GM12878 (cell line): ENCODE results near the gene RFC4.
"Not testable (repeated sequence)": the region's sequence is repeated elsewhere in the genome, so short reads cannot be mapped to it uniquely, and the experiment has no call there.

Experiments
- CBX5 ChIP-seq: sonication (generic); IDR thresholded peaks from 2 replicates; pipeline ENCODE4 v1.6.1; 2016; ENCODE audit warnings: low read depth, moderate library complexity, mild to moderate bottlenecking, inconsistent platforms
- CEBPB ChIP-seq, 2 experiments: fragments of 150-350 bp in 1 of 2; IDR thresholded peaks; 2 replicates each; pipeline ENCODE4 v1.6.1; 2012 to 2014; ENCODE audit warnings: low read depth in 2 of 2, low read length in 2 of 2, borderline replicate concordance in 1 of 2, inconsistent platforms in 1 of 2
- CTCF ChIP-seq, 3 experiments: IDR thresholded peaks in 2 of 3; conservative IDR thresholded peaks in 1 of 3; 2 replicates each; pipeline ENCODE4 v1.5.1; 2011; ENCODE audit warnings: low read depth in 3 of 3, low read length in 3 of 3, mild to moderate bottlenecking in 3 of 3, control low read depth in 2 of 3, moderate library complexity in 2 of 3, inconsistent platforms in 1 of 3, mixed read lengths in 1 of 3; ENCODE audit not compliant: control insufficient read depth in 2 of 3, insufficient read depth in 1 of 3; ENCODE audit errors: extremely low read depth in 1 of 3
- EP300 ChIP-seq, 2 experiments: fragments of 150-350 bp in 1 of 2; IDR thresholded peaks; 2 replicates each; pipeline ENCODE4 v1.6.1; 2011 to 2012; ENCODE audit warnings: low read depth in 2 of 2, low read length in 2 of 2, borderline replicate concordance in 1 of 2, improper control_type of control experiment in 1 of 2, inconsistent platforms in 1 of 2; ENCODE audit not compliant: control insufficient read depth in 1 of 2
- ETV6 ChIP-seq, 2 experiments: fragments of 450-650 bp in 1 of 2; IDR thresholded peaks in 1 of 2; conservative IDR thresholded peaks in 1 of 2; 2 replicates each; pipeline ENCODE4 v1.6.1; 2014; ENCODE audit warnings: antibody characterized with exemption in 1 of 2, borderline replicate concordance in 1 of 2, low read depth in 1 of 2, mild to moderate bottlenecking in 1 of 2, moderate library complexity in 1 of 2
- FOXK2 ChIP-seq: fragments of 450-650 bp; IDR thresholded peaks from 2 replicates; pipeline ENCODE4 v1.6.1; 2017; ENCODE audit warnings: mild to moderate bottlenecking, moderate library complexity
- RCOR1 ChIP-seq: conservative IDR thresholded peaks from 2 replicates; pipeline ENCODE4 v1.6.1; 2012; ENCODE audit warnings: low read depth, low read length, improper control_type of control experiment

GRCh38 chr3:186851835-186852234 is 45.6 kb upstream of the RFC4 start:
- TF ChIP-seq RCOR1; CEBPB (IDR thresholded peaks at IDR 0.05; ENCODE audit: borderline replicate concordance in 1 of 2, low read depth in 2 of 2, low read length in 2 of 2); FOXK2; CTCF (IDR thresholded peaks at IDR 0.05 in 2 of 3, conservative IDR thresholded peaks at IDR 0.05 in 1 of 3; ENCODE audit: control insufficient read depth in 2 of 3, extremely low read depth in 1 of 3, insufficient read depth in 1 of 3, low read depth in 3 of 3, low read length in 3 of 3); ETV6 (conservative IDR thresholded peaks at IDR 0.05 in 1 of 2, IDR thresholded peaks at IDR 0.05 in 1 of 2; ENCODE audit: borderline replicate concordance in 1 of 2, low read depth in 1 of 2); CBX5; EP300 (IDR thresholded peaks at IDR 0.05; ENCODE audit: borderline replicate concordance in 1 of 2, control insufficient read depth in 1 of 2, low read depth in 2 of 2, low read length in 2 of 2): not testable (repeated sequence)
